Prostate gland (tissue), 2 donors: Measurements from ENCODE around the gene LTK. TPM values are rescaled to one million over a fixed set of nuclear protein-coding genes. Genes with fewer than 3 reads are reported as not detected.

Experiments used
- DNase-seq: peaks from one replicate; pipeline ENCODE4 v3.0.0-alpha.2; 2019; ENCODE audit warnings: low spot score
- H3K27ac ChIP-seq, 2 donors: fragments of 200-600 bp; sonication (generic); 2 replicates each; pipeline ENCODE4 v1.5.1; 2017 to 2019
- H3K27me3 ChIP-seq: fragments of 200-600 bp; sonication (generic); replicated peaks from 2 replicates; pipeline ENCODE4 v1.5.1; 2019; ENCODE audit not compliant: insufficient read depth
- H3K36me3 ChIP-seq, 2 donors: fragments of 200-600 bp; sonication (generic); 1 replicate in 1 of 2; 2 replicates in 1 of 2; pipeline versions ENCODE4 v1.5.1 to v1.8.1; 2017 to 2019
- H3K4me1 ChIP-seq: fragments of 200-600 bp; sonication (generic); replicated peaks from 2 replicates; pipeline ENCODE4 v1.5.1; 2019
- H3K4me3 ChIP-seq, 2 donors: fragments of 200-600 bp; sonication (generic); 2 replicates each; pipeline ENCODE4 v1.5.1; 2017 to 2019
- H3K9me3 ChIP-seq: fragments of 200-600 bp; sonication (generic); 2 replicates; pipeline ENCODE4 v1.5.1; 2017
- POLR2A ChIP-seq: fragments of 450-650 bp; IDR thresholded peaks from one replicate; pipeline ENCODE4 v1.6.1; 2016; ENCODE audit warnings: antibody characterized with exemption, mild to moderate bottlenecking
- POLR2AphosphoS5 ChIP-seq: sonication (generic); formaldehyde crosslinking; IDR thresholded peaks from one replicate; pipeline ENCODE4 v1.6.1; 2017; ENCODE audit warnings: antibody characterized with exemption
- WGBS: methylation state at CpG from one replicate; pipeline ENCODE4 v1.1.5; 2018; 5-methylcytosine and 5-hydroxymethylcytosine counted together
- intact Hi-C: fragments of 100-400 bp; cut with DNase I; formaldehyde crosslinking; loops from one replicate; pipeline ENCODE4 v1.14.2; 2022
- total RNA-seq, 2 donors: library from RNA; depleted of rRNA; stranded (reverse); fragments of >200 nt; gene quantifications; one replicate each; pipeline ENCODE4 v1.1.0, GENCODE V29; 2016
- TF ChIP-seq, protein P1 (sequence below), 4 experiments: fragments of 200-600 bp in 2 of 4; fragments of 450-650 bp in 2 of 4; sonication (generic) in 2 of 4; IDR thresholded peaks; 1 replicate in 3 of 4; 2 replicates in 1 of 4; pipeline ENCODE4 v1.5.1; 2016 to 2019; ENCODE audit warnings: antibody characterized with exemption in 4 of 4, mild to moderate bottlenecking in 2 of 4, moderate library complexity in 2 of 4

The LTK gene
- total RNA-seq, 2 donors from 2014 or later = 1.5 TPM; not detected in 1

DNA sequence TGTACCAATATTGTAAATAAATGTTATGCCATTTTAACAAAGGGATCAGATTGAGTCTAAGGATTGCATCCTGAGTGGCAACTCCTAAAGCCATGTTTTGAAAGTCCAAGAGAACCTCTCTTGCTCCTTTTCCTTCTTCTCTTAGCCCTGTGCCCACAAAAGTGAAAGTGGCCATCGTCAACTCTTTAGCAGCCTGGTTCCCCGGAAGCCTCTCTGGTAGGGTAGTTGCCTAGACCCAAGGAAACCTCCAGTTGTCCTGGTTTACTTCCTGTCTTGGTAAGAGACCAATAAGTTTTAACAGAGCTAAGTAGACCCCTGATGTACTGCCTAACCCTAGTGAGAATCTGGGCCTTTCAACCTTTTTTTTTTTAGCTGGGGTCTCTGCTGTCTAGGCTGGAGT lies 30.1 kb downstream of the LTK start:
- no peak overlapping the region for H3K27ac ChIP-seq
- no peaks in the 10 kb centered on the region for H3K9me3 ChIP-seq
- no peak for DNase-seq
- H3K4me3 ChIP-seq = no peak overlapping the region
- intact Hi-C loops = no loop called here
- H3K4me1 ChIP-seq = no peaks in the 10 kb centered on the region
- WGBS = 90% methylated on average over 2 of the region's 2 CpGs
- H3K36me3 ChIP-seq = peaks cover 0 to 12% of the 10 kb centered on the region in 2 donors
- H3K27me3 ChIP-seq = no peaks in the 10 kb centered on the region
- TF ChIP-seq POLR2A (no peak), POLR2AphosphoS5 (no peak)
- TF ChIP-seq, protein P1, sequence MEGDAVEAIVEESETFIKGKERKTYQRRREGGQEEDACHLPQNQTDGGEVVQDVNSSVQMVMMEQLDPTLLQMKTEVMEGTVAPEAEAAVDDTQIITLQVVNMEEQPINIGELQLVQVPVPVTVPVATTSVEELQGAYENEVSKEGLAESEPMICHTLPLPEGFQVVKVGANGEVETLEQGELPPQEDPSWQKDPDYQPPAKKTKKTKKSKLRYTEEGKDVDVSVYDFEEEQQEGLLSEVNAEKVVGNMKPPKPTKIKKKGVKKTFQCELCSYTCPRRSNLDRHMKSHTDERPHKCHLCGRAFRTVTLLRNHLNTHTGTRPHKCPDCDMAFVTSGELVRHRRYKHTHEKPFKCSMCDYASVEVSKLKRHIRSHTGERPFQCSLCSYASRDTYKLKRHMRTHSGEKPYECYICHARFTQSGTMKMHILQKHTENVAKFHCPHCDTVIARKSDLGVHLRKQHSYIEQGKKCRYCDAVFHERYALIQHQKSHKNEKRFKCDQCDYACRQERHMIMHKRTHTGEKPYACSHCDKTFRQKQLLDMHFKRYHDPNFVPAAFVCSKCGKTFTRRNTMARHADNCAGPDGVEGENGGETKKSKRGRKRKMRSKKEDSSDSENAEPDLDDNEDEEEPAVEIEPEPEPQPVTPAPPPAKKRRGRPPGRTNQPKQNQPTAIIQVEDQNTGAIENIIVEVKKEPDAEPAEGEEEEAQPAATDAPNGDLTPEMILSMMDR (IDR thresholded peaks at IDR 0.05) = no peak

DNA sequence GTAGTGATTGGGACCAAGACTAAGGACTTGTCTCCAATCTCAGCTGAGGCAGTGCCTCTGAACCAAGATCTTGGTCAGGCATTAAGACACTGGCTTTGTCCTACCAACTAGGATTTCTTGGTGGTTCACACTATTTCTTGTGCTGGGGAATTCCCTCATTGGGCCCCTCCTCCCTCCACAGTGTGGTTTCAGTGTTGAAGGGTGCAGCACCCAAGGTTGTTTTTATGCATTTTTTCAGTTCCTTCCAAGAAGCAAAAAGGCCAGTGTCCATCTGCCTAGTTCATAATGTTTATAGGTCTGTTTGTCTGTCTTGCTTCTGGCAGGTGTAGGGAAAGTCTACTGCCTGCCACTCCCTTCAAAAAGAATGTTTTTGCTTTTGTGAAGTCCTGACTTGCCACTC lies 30.5 kb downstream of the LTK start:
- Histone ChIP-seq H3K4me1 (no peaks in the 10 kb centered on the region), H3K4me3 (no peak overlapping the region), H3K27me3 (no peaks in the 10 kb centered on the region), H3K36me3 (peaks cover 0 to 12% of the 10 kb centered on the region in 2 donors), H3K27ac (no peak overlapping the region), H3K9me3 (no peaks in the 10 kb centered on the region)
- no peak for TF ChIP-seq POLR2AphosphoS5
- TF ChIP-seq POLR2A = no peak
- TF ChIP-seq, protein P1 (IDR thresholded peaks at IDR 0.05) = no peak
- intact Hi-C loops = no loop called here
- DNase-seq = no peak

DNA sequence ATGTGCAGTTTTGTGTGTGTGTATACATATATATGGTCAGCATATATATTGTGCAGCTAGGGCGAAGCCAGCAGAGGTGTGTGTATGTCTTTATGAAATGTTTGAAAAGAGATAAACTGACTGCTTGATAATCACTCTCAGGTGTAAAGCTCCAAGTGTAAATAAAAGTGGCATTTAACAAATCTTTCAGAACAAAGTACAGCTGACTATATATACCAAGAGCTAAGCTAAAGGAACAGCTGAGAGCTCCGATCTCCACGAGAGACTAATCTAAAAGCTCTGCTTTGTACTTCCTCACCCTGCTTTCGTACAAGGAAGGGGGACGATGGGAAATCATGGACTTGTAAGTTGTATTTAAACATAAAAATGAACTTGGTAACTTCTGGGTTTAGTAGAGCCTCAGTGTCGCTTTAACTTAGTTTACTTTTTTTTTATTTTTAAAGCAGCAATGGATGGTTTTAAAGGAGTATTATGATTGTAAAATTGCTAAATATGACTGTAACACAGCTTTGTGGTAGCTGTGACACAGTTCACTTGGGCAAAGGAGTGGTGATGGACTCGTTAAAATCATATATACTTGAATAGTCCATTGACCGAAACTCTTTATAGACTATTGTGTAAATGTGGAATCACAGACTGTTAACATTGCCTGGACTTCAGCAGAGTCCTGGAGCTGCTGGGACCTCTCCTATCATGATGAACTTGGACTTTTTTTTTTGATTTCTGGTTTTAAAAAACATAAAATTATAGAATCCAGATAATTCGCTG lies 31.3 kb downstream of the LTK start:
- no peak for DNase-seq
- TF ChIP-seq POLR2AphosphoS5 = peak; percentile 49
- TF ChIP-seq POLR2A = no peak
- Histone ChIP-seq H3K4me1 (no peaks in the 10 kb centered on the region), H3K9me3 (no peaks in the 10 kb centered on the region), H3K4me3 (no peak overlapping the region), H3K27ac (no peak overlapping the region), H3K36me3 (peaks cover 3 to 12% of the 10 kb centered on the region in 2 donors), H3K27me3 (no peaks in the 10 kb centered on the region)
- intact Hi-C loops = no loop called here
- 84% methylated on average over 9 of the region's 9 CpGs for WGBS

DNA sequence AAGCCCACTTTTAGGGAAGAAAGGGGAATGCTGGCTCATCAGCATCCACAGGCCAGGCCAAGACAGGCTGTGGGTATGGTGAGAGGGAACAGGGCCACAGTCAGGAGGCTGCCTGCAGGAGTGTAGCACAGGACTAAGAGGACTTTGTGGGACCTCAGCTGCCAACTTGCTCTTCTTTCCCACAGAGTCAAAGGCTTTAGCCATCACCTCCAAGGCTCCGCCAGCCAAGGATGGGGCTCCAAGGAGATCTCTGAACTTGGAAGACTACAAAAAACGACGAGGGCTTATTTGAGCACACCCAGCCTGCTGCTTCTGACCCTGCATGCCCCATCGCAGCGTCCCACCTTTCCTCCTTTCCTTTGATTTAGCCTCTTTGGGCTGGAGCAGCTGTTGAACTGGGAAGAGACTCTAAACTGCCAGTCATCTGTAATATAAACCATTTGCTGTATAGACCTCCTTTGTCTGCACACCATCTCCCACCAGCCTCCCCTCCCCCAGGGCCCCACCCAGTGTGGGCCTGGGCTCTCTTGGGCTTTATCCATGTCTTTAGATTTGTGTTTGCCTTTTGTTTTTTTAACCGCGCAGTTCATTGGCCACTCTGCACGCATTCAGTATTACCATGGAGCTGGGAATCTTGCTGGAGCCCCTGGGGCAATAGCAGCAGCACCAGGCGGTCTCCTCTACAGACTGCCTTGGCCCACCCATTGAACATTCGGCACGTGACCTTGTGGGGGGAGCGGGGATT lies 33.1 kb downstream of the LTK start:
- DNase-seq = no peak
- WGBS = 92% methylated on average over 12 of the region's 12 CpGs
- TF ChIP-seq POLR2AphosphoS5 (no peak), POLR2A (no peak)
- TF ChIP-seq, protein P1 (IDR thresholded peaks at IDR 0.05) = no peak
- Histone ChIP-seq H3K27me3 (no peaks in the 10 kb centered on the region), H3K27ac (no peak overlapping the region), H3K4me3 (no peak overlapping the region), H3K36me3 (peaks cover 6 to 19% of the 10 kb centered on the region in 2 donors), H3K4me1 (no peaks in the 10 kb centered on the region), H3K9me3 (no peaks in the 10 kb centered on the region)
- intact Hi-C loops = no loop called here

DNA sequence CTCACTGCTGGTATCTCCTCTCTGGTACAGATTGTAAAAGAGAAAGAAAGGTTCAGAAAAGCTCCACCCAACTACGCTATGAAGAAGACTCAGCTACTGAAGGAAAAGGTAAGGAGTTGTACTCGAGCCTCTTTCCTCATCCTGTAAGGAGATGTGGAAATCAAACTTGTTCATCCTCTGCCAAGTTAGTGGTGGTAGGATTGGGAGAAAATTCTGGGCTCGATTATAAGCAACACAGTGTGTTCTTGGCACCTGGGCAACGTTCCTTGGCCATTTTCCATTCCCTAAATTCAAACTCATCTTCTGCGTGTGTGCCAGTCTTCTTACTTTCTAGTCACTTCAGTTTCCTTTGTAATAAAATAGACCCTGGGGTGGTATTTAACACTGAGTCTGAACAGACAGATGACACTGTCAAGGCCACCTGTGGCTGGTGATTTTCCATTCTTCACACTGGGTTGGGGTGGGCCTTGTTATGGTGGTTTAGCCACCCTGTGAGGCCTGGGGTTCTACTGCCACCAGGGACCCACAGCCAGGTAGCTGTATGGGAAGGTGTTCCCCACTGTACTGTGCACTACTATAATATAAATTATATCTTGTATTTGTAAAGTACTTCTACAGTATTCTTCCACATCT lies 37.1 kb downstream of the LTK start:
- Histone ChIP-seq H3K4me3 (no peak overlapping the region), H3K9me3 (no peaks in the 10 kb centered on the region), H3K36me3 (peaks cover 6 to 19% of the 10 kb centered on the region in 2 donors), H3K4me1 (no peaks in the 10 kb centered on the region), H3K27me3 (no peaks in the 10 kb centered on the region), H3K27ac (no peak overlapping the region)
- DNase-seq = no peak
- TF ChIP-seq POLR2A (no peak), POLR2AphosphoS5 (no peak)
- TF ChIP-seq, protein P1 (IDR thresholded peaks at IDR 0.05) = no peak
- intact Hi-C loops = no loop called here
- WGBS = 77% methylated on average over 5 of the region's 5 CpGs
